Gastroesophageal sphincter (tissue), 3 donors: ENCODE data around the gene SRP68.

Source experiments
- EP300 ChIP-seq: sonication (generic); formaldehyde crosslinking; IDR thresholded peaks from one replicate; pipeline ENCODE4 v1.6.1; 2017; ENCODE audit warnings: antibody characterized with exemption, mild to moderate bottlenecking
- POLR2A ChIP-seq, 2 donors: fragments of 450-650 bp; IDR thresholded peaks; one replicate each; pipeline ENCODE4 v1.6.1; 2017; ENCODE audit warnings: antibody characterized with exemption in 2 of 2, mild to moderate bottlenecking in 2 of 2, moderate library complexity in 1 of 2
- POLR2AphosphoS5 ChIP-seq: sonication (generic); formaldehyde crosslinking; IDR thresholded peaks from one replicate; pipeline ENCODE4 v1.6.1; 2017; ENCODE audit warnings: antibody characterized with exemption
- TF ChIP-seq, protein P1 (sequence below), 4 experiments: fragments of 200-600 bp in 2 of 4; fragments of 450-650 bp in 2 of 4; sonication (generic) in 1 of 4; IDR thresholded peaks; one replicate each; pipeline ENCODE4 v1.5.1; 2017 to 2019; ENCODE audit warnings: antibody characterized with exemption in 4 of 4, mild to moderate bottlenecking in 2 of 4, moderate library complexity in 2 of 4

- no peak for TF ChIP-seq EP300
- TF ChIP-seq, protein P1, sequence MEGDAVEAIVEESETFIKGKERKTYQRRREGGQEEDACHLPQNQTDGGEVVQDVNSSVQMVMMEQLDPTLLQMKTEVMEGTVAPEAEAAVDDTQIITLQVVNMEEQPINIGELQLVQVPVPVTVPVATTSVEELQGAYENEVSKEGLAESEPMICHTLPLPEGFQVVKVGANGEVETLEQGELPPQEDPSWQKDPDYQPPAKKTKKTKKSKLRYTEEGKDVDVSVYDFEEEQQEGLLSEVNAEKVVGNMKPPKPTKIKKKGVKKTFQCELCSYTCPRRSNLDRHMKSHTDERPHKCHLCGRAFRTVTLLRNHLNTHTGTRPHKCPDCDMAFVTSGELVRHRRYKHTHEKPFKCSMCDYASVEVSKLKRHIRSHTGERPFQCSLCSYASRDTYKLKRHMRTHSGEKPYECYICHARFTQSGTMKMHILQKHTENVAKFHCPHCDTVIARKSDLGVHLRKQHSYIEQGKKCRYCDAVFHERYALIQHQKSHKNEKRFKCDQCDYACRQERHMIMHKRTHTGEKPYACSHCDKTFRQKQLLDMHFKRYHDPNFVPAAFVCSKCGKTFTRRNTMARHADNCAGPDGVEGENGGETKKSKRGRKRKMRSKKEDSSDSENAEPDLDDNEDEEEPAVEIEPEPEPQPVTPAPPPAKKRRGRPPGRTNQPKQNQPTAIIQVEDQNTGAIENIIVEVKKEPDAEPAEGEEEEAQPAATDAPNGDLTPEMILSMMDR (IDR thresholded peaks at IDR 0.05): no peak
- TF ChIP-seq POLR2A (IDR thresholded peaks at IDR 0.05): no peak
- TF ChIP-seq POLR2AphosphoS5: no peak
These were observed 63.5 kb downstream of the SRP68 start for GRCh38 chr17:76008630-76009425.
